Inferior parietal cortex (tissue), 1 donor: ENCODE results near the gene ACOX3.
A peak's percentile ranks its signal among the peaks of the same experiment; 100 is the strongest.
"Not testable (repeated sequence)": the region's sequence is repeated elsewhere in the genome, so short reads cannot be mapped to it uniquely, and the experiment has no call there.

Source experiments
- DNase-seq: peaks from one replicate; pipeline ENCODE4 v3.0.0-alpha.2; 2016; ENCODE audit errors: extremely low spot score

ACOX3 gene

DNA sequence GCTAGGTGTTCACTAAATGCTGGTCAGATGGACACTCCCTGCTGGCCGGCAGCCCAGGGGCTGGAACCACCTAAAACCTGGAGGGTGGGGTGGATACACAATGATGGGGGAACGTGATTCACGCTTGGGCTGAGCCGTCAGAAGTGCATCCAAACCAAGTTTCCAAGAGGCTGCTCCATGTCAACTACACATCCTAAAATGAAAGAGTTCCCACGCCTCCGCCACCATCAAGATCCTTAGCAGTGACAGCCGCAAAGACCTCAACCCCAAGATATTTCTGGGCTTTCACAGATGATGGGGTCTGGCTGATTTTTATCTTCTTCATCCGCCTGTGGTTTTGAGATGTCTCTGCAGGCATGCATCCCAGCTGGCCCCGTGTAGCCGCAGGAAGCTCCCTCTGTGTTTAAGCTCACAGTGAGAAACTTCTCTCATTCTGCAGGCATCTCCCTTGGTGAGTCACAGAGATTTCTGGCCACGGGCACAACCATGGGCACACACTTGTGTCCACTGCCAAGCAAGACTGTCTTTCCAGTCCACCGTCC, 86.5 kb downstream of the ACOX3 start:
- DNase-seq = no peak

DNA sequence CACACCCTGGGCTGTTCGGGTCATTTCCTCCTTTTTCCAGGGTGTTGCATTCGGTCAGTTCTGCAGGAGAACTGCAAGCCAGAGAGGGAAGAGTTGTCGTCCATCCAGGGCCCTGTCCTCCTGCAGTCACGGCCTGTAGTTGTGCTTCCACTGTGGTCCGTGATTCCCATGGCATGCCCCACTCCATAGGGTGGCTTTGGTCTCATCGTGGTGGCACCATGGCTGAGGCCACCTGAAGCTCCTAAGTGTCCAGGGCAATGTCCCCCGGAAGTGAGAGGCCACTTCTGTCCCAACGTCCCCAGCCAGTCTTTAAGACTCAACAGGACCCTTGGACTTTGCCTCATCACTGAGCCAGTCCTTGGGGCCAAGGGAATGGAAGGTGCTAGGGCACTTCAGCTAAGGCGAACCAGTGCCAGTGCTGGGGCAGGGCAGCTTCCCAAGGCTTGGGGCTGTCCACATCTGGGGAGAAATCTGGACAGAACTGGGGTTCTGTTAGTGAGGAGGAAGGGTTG, 87.3 kb downstream of the ACOX3 start:
- no peak for DNase-seq

DNA sequence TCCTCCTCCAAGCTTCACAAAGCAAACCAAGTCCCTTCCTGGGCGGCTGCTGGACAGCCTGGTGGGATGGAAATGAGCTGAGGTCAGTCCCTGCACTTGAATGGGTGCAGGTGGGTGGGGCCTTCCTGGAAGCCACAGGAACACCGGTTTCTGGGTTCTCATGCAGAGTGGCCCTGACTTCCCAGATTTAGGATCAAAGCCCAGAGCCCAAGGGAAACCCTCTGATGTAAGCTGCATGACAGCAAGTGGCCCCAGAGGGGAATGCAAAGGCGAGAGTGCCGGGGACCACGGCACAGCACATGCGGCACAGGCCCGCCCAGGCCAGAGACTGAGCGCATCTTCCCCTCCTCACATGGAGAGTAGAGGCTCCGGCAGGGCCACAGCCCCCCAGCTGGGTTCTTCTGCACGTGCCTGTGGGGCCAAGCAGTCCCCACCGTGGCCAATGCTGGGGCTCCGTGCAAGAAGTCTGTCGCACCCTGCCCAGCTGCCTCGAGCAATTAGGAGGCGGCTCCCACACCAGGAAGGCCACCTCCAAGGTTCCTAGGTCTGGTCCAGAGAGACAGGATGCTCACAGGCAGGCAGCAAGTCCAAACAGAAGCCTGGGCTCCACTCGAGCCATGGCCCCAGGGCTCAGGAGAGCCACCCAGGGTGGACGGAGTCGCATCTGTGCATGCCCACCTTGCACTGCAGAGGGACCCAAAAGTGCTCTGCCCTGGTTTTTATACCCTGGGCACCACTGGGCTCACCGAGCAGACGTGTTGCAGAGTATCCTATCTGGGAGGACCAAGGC, 88.0 kb downstream of the ACOX3 start:
- DNase-seq = no peak

DNA sequence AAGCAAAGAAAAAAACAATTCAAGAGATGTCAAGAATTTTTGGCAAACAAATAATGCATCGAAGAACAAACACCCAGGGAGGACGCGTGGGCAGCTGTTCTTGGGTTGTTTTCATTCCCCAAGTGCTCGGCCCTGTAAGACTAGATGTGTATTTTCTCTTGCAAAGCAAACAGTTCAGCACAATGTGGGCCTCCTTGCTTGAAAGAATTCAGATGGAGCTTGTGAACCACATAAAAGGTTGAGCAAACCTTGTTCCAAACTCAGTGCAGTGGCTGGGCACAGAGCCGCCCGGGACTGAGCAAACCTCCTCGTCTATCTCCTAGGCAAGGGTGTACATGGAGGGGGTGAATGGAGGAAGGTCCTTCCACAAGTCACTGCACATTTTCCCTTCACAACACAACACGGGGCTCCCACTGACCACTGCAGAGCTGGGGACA, 88.6 kb downstream of the ACOX3 start:
- DNase-seq = peak; percentile 9

DNA sequence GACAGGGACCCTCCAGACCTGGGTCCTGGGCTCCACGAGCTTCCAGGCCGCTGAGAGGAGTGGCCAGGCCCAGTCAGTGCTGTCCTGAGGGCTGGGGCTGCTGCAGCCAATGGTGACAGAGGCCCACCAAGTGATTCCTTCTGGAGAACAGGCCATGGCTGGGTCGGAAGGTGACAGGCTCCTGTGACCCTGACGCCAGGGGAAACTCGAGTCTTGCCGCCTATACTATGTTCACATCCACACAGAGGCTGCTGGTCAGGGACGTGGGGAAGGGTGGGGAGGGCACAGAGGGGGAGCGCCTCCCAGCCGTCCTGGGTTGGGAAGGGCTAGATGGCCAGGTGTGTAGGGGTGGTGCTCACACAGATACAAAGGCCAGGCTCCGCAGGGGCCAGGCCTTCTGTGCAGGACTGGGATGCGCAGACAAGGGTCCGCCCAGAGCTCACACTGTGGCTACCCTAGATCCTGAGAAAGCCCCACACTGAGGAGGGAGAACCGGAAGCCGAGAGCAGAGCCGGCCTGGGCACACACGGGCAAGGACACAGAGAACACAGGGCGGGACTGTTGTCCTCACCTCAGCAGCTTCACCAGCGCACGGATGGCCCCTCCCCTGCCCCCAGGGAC, 89.6 kb downstream of the ACOX3 start:
- no peak for DNase-seq

DNA sequence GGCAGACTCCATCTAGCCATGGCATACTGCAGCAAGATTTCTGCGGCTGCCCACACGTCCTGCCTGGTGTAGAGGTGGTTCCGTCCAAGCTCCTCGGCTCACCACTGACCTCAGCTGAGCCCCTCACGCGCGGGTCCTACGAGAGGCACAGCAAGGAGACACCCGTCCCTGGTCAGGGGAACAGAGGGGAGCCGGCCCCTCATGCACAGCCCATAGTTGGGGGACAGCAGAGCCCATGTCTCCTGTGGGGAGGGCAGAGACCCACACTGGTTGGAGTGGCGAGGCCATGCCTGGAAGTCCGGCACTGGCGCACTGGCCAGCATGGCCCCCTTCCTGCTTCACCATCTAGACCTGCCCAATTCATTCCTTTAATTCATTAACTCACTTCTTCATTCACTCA, 90.2 kb downstream of the ACOX3 start:
- no peak for DNase-seq

DNA sequence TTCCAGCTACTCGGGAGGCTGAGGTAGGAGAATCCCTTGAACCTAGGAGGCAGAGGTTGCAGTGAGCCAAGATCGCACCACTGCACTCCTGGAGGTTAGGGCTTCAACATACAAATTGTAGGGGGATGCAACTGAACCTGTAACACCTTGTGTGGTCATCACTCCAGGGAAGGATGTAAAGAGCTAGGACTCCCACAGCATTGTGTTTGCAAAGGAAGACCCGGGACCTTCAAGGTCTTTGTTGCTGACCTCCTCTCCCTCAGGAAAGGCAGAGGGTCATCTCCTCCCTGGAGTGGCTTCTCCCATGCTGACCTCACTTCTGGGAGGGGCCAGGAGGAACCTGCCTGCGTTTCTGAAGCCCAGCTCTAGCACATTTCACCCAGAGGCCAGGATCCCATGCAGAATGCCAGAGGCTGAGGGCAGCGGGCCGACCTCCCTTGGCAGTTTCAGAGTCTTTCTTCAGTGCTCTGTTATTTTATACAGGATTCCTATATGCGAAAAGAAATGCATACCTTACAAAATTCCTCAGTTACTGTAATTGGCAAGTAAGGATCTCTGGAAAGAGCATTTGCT, 90.8 kb downstream of the ACOX3 start:
- DNase-seq = no peak

DNA sequence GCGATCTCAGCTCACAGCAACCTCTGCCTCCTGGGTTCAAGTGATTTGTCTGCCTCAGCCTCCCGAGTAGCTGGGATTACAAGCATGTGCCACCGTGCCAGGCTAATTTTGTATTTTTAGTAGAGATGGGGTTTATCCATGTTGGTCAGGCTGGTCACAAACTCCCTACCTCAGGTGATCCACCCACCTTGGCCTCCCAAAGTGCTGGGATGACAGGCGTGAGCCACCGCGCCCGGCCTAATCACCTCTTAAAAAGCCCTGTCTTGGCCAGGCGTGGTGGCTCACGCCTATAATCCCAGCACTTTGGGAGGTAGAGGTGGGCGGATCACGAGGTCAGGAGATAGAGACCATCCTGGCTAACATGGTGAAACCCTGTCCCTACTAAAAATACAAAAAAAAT, 91.3 kb downstream of the ACOX3 start:
- DNase-seq = not testable (repeated sequence)

DNA sequence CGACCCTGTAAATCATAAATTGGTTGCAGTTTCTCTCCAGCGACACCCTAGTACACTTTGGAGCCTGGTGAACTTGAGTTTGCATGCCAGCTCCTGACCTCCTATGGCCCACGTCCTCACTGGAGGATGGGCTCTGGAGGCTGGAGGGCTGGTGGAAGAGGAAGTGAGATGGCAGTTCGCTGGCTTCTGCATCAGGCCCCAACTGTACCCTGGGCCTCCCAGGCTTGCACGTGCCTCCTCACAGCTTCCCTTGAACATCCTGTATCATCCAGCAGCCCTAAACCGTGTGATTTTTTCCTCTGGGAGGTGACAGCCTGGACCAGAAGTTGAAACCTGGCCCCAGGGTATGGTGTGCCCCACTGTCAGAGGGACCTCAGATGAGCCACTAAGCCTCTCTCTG, 92.5 kb downstream of the ACOX3 start:
- DNase-seq = no peak

DNA sequence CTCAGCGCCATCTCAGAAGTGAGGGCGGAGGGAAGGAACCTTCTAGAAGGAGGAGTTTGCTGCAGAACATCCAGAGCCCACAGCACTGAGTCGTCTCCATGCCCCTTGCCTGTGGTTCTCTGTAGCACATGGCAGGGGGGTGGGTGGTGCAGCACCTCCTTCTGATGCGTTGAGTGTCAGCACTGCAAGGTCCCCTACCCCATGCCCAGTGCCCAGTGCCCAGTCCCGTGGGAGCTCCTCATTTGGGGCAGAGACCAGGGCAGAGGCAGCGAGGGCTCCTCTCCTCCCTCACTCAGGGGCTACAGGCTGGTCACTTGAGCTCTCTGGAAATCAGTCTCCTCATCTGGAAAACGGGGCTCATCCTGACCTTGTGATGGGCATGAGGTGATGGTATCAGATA, 92.9 kb downstream of the ACOX3 start:
- DNase-seq = no peak

DNA sequence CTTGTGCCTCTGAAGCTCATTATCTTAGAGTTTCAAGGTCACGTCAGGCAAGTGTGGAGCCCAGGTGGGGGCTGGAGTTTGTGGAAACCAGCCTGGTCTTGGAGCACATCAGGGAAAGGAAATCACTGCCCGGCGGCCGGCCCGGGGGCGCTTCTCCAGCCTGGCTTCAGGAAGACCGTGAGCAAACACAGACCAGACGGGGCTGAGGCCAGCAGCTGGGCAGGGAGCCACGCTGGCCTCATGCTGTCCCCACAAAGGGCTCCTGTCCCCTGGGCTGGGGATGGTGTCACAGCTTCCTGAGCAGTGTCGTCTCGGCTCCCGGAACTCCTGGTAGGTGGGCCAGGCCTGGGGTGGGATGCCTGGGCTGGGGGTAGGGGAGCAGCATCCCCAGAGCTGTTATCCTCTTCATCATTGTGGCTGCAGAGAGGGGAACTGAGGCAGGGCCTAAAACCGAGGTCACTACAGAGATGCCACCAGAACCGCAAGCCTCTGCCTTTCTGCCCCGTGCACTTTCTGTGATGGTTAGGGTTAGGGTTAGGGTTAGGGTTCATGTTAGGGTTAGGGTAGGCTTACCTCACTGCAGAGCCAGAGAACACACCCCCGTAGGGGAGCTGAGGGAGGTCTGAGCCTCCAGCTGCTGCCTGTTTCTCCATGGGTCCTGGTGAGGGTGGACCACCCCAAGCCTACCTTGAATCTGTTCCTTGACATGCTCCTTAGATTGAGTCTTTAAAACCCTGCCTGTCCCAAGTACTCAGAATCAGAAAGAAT, 93.5 kb downstream of the ACOX3 start:
- peak; percentile 28 for DNase-seq

DNA sequence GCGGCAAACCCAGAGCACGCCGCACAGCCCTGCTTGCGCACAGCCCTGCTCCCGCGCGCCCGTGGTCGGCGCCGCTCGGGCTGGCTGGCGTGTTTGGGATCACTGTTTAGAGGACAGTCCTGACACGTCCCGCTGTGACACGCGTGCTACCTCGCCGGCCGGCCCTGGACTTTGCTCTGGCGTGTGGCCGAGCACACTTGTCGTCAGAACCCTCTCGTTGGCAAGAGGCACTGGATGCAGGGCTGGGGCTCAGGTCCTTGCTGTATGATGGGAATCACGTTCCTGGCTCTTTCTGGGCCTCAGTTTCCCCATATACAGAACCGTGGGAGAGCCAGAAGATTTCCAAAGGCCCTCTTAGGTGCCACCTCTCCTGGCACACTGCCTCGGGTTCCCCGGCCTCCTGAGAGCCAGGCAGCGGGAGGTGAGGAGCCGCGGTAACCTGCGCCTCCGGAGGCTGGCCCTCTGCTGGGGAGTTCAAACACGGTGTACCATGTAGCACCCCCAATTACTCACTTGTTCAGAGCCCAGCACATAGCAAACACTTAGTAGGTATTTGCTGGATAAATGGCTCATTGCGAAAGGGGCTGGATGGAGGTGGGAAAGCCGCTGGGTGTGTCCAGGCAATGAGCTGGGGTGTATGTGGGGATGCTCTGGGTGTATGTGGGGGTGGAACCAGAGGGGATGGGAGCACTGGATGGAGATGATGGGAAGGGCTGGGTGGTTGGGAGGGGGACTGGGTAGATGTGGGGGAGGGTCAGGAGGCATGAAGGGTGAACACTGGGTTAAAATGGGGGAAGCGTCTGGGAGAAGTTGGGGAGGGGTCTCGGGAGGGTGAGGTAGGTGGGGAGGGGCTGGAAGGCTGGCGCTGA, 94.3 kb downstream of the ACOX3 start:
- DNase-seq = no peak

DNA sequence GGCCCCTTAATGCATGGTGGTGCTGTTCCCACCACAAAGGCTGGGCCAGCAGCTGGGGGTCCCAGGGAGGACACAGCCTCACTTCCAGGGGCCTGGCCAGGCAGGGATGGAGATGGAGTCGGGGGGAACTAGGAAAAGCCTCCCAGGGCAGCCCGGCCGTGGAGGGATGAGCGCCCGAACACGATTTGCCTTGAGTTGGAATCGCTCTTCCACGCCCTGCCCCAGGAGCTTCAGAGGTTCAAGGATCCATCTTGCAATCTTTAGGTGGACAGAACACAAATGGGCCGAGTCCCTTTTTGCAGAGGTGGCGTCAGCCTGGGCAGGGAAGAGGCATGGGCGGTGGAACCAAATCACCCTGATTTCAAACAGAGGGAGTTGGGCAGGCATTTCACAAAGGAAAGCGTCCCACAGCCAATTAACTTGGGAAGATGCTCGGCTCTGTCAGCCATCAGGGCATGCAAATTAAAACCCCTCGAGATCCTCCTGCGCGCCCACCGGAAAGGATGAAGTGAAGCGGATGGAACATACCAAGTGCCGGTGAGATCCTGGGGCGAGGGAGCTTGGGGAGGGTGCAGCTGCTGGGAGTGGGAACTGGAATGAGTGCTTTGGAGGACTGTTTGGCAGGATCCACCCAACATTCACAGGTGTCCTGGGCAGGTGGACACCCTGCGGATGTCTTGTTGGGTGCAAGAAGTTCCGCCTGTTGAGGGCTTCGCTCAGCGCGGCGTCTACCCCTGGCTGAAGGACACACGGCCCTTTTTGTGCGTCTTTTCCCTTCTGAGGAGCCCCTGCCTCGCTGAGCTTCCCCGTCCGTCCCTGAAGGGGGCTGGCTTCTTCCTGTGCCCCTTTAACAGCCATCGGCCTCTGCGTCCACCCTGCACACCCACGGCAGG, 95.2 kb downstream of the ACOX3 start:
- no peak for DNase-seq

DNA sequence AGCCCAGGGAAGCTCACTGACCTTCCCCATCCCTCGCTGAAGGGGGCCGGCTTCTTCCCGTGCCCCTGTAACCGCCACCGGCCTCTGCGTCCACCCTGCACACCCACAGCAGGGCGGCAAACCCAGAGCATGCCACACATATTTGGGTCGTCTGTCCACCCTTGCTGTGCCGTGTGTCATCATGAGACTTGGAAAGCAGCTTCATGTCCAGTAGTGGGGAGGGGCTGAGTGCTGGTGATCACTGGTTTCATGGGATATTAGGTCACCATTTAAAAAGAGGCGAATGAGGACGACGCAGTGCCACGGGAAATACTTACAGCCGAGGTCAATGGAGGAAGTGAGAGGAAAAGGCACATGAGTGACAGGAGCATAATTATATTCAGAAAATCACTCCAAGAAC, 96.1 kb downstream of the ACOX3 start:
- DNase-seq = no peak

DNA sequence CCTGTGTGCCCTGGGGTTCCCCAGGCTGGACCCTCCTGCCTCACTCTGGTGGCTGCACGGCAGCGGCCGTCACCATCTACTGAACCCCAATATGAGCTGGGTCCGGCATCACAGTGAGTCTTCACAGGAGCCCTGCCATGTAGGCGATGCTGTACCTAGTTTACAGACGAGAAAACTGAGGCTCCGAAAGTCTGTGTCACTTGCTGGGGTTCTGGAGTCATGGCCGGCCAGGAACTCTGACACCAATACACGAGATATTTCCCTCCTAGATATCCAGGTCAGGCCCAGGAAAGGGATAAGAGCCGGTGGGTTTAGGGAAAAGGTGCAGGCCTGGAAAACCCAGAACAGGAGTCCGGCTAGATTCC, 96.6 kb downstream of the ACOX3 start:
- no peak for DNase-seq

DNA sequence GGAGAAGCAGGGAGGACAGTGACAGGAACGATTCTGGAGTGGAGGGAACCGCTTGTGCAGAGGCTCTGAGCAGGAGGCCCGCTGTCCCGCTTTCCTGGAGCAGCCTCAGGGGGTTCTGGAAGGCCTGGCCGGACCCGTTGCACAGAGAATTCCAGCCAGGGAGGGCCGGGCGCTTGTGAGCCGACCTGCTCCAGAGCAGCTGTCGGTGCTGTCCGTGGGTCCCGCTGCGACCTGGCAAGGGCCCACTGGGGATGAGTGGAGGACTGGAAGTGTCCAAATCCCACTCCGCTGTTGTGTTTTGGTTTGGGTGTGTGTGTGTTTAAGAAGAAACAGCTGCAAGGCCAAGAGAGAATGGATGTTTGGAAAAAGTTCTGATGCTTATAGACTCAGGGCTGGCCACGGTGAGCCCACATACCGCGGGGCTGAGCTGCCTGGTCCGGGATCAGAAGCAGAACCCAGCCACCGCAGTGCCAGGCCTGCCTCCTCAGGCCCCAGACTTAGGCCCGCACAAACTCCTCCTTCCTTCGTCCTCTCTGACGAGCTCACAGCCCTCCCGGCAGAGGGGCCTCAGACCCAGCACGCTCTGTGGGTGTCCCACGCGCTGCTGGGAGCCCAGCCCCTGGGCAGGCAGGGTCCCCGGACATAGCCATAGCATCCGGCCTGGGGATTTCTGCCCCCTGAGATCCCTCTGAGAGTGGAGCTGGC, 97.1 kb downstream of the ACOX3 start:
- DNase-seq = no peak

DNA sequence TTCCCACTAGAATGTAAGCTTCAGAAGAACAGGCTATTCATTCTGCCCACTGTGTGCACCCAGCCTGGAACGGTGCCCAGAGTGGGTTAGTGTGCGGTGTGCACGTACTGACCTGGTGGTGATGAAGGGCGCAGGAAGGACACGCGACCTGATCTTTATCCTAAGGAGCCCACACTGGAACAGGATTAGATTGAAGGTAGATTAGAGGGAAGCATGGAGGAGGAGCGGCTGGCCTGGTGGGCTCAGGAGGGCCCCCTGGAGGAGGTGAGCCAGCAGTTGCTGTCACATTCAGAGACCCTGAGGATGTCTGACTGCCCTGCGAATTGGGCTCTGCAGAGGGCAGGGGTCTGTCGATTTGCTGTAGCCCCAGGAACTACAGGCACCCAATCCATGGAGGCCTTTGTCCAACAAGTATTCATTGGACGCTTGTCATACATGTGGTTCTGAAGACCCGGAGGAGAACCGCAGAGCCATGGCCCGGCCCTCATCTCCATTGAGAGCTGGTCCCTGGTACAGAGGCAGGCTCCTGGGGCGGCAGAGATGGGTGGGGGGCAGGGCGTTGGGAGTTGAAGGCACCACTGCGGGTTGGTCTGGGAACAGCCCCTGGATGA, 97.8 kb downstream of the ACOX3 start:
- no peak for DNase-seq

DNA sequence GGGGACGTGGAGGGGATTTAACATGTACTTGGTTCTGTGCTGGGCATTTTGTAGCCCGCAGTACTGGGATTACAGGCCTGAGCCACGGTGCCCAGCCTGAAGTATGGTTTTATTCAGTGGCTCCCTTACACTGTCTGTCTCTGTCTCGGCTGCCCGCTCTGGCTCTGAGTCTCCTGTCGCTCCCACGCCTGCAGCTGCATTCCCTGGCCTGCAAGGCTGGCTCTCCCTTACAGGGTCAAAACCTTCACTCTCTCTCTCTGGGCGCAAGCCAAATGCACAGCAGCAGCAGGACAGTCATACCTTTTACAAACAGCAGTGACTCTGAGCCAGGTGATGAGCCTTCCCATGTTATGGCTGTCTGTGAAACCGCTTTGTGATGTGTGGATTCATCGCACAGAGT, 98.8 kb downstream of the ACOX3 start:
- DNase-seq = no peak

DNA sequence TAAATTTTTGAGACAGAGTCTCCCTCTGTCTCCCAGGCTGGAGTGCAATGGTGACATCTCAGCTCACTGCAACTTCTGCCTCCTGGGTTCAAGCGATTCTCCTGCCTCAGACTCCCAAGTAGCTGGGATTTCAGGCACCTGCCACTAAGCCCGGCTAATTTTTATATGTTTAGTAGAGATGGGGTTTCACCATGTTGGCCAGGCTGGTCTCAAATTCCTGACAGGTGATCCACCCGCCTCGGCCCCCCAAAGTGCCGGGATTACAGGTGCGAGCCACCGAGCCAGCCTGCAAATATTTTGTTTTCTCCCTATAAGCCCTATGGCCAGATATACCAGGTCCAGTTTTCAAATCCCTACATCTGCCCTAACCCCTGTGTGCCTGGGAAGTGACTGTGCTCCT, 99.2 kb downstream of the ACOX3 start:
- not testable (repeated sequence) for DNase-seq
